SK-N-MC (cell line): ENCODE measurements around the gene SMURF1.

Experiments used
- EZH2 ChIP-seq: fragments of 200-600 bp; sonication (generic); IDR thresholded peaks from one replicate; pipeline ENCODE4 v1.6.1; 2017; ENCODE audit warnings: antibody characterized with exemption
- POLR2AphosphoS5 ChIP-seq: IDR thresholded peaks from 2 replicates; pipeline ENCODE4 v1.6.1; 2012; ENCODE audit warnings: mild to moderate bottlenecking, low read depth, low read length, borderline replicate concordance

- TF ChIP-seq POLR2AphosphoS5 (no peak), EZH2 (no peak)
Observed at GRCh38 chr7:99095698-99096097, 48.2 kb downstream of the SMURF1 start.
